H1 (cell line): ENCODE measurements around the gene PSMG2. TPM values are rescaled to one million over a fixed set of nuclear protein-coding genes. Genes with fewer than 3 reads are reported as not detected.

ENCODE experiments used
- CTCF ChIA-PET: fragments of 300-600 bp; sonication (Branson Sonifier 250); formaldehyde crosslinking; loops from one replicate; lab custom pipeline; 2021; ENCODE audit not compliant: partially characterized antibody; lab: Charles Lee
- POLR2A ChIA-PET: fragments of 300-600 bp; sonication (Branson Sonifier 250); formaldehyde crosslinking; loops from one replicate; lab custom pipeline; 2021; ENCODE audit warnings: inconsistent platforms; ENCODE audit not compliant: partially characterized antibody; lab: Charles Lee
- DNase-seq, 2 experiments: peaks; one replicate each; pipeline versions ENCODE4 v3.0.0 to v3.0.0-alpha.2; 2010 to 2022; ENCODE audit warnings: low spot score in 2 of 2, low read depth in 1 of 2, mixed read lengths in 1 of 2
- FAIRE-seq: peaks from 2 replicates; lab custom pipeline; 2011; peaks lifted over from hg19 to GRCh38; lab: Jason Lieb, UNC
- H2AFZ ChIP-seq: 2 replicates; pipeline ENCODE4 v1.8.1; 2012; ENCODE audit warnings: low read length, inconsistent platforms
- H2AK5ac ChIP-seq: 2 replicates; pipeline ENCODE4 v1.6.1; 2013; ENCODE audit warnings: low read depth, low read length
- H2BK120ac ChIP-seq: replicated peaks from 2 replicates; pipeline ENCODE3; 2013; ENCODE audit warnings: low read depth, low read length, inconsistent platforms
- H2BK12ac ChIP-seq: 2 replicates; pipeline ENCODE4 v1.6.1; 2013; ENCODE audit warnings: low read depth, low read length
- H2BK15ac ChIP-seq: 2 replicates; pipeline ENCODE4 v1.6.1; 2013; ENCODE audit warnings: low read length
- H2BK20ac ChIP-seq: 2 replicates; pipeline ENCODE4 v1.6.1; 2013; ENCODE audit warnings: low read length
- H2BK5ac ChIP-seq: 2 replicates; pipeline ENCODE4 v1.6.1; 2013; ENCODE audit warnings: low read depth, low read length
- H3K14ac ChIP-seq: 2 replicates; pipeline ENCODE4 v1.6.1; 2013; ENCODE audit warnings: inconsistent platforms; ENCODE audit not compliant: insufficient read length
- H3K18ac ChIP-seq: 2 replicates; pipeline ENCODE4 v1.6.1; 2013; ENCODE audit warnings: low read length; ENCODE audit errors: extremely low read depth
- H3K23ac ChIP-seq: 2 replicates; pipeline ENCODE4 v1.6.1; 2013; ENCODE audit warnings: inconsistent platforms; ENCODE audit not compliant: insufficient read length
- H3K23me2 ChIP-seq: 2 replicates; pipeline ENCODE4 v1.6.1; 2013; ENCODE audit warnings: low read depth, low read length
- H3K27ac ChIP-seq: 2 replicates; pipeline ENCODE4 v1.6.1; 2011; ENCODE audit warnings: low read depth, low read length, inconsistent platforms
- H3K27me3 ChIP-seq, 4 experiments: replicated peaks in 1 of 4; 1 replicate in 1 of 4; 2 replicates in 3 of 4; pipeline versions ENCODE4 v1.6.1 to v1.8.1; 2011 to 2013; ENCODE audit warnings: low read length in 3 of 4, mild to moderate bottlenecking in 3 of 4, inconsistent platforms in 2 of 4, mixed read lengths in 2 of 4, moderate library complexity in 1 of 4; ENCODE audit not compliant: control insufficient read depth in 3 of 4, insufficient read depth in 3 of 4; ENCODE audit errors: extremely low read depth in 1 of 4
- H3K36me3 ChIP-seq, 4 experiments: 2 replicates each; pipeline versions ENCODE4 v1.6.1 to v1.8.1; 2011 to 2013; ENCODE audit warnings: mild to moderate bottlenecking in 4 of 4, low read length in 3 of 4, moderate library complexity in 2 of 4, control low read depth in 1 of 4, inconsistent platforms in 1 of 4; ENCODE audit not compliant: insufficient read depth in 4 of 4, control insufficient read depth in 2 of 4
- H3K4ac ChIP-seq: replicated peaks from 2 replicates; pipeline ENCODE3; 2013; ENCODE audit warnings: low read length, low read depth, mixed read lengths, inconsistent platforms; ENCODE audit not compliant: insufficient read length
- H3K4me1 ChIP-seq, 4 experiments: replicated peaks in 1 of 4; 1 replicate in 1 of 4; 2 replicates in 3 of 4; pipeline versions ENCODE4 v1.6.1 to v1.8.1; 2011 to 2013; ENCODE audit warnings: low read length in 3 of 4, inconsistent platforms in 2 of 4, mixed read lengths in 1 of 4; ENCODE audit not compliant: insufficient read depth in 4 of 4, control insufficient read depth in 3 of 4
- H3K4me2 ChIP-seq, 2 experiments: 2 replicates each; pipeline versions ENCODE4 v1.6.1 to v1.8.1; 2011 to 2013; ENCODE audit warnings: low read depth in 2 of 2, low read length in 2 of 2, control low read depth in 1 of 2, inconsistent platforms in 1 of 2, mild to moderate bottlenecking in 1 of 2; ENCODE audit not compliant: insufficient read depth in 1 of 2
- H3K4me3 ChIP-seq, 4 experiments: fragments of 200-600, 300-600 bp in 1 of 4; sonication (generic), shearing (Covaris generic), sonication (Bioruptor Twin) in 1 of 4; 2 replicates each; pipeline versions ENCODE4 v1.5.1 to v1.8.1; 2011 to 2016; ENCODE audit warnings: low read length in 4 of 4, low read depth in 3 of 4, control low read depth in 2 of 4, inconsistent platforms in 2 of 4, mild to moderate bottlenecking in 2 of 4, mixed read lengths in 1 of 4, moderate library complexity in 1 of 4; ENCODE audit not compliant: insufficient read depth in 2 of 4; ENCODE audit errors: extremely low read depth in 1 of 4
- H3K56ac ChIP-seq: replicated peaks from 2 replicates; pipeline ENCODE3; 2013; ENCODE audit warnings: low read depth, mild to moderate bottlenecking, mixed read lengths, low read length, inconsistent platforms; ENCODE audit not compliant: insufficient read length
- H3K79me1 ChIP-seq: 2 replicates; pipeline ENCODE4 v1.6.1; 2013; ENCODE audit warnings: low read depth, low read length, control low read depth
- H3K79me2 ChIP-seq, 2 experiments: 2 replicates each; pipeline versions ENCODE4 v1.6.1 to v1.8.1; 2012 to 2013; ENCODE audit warnings: low read length in 2 of 2, mild to moderate bottlenecking in 2 of 2, inconsistent platforms in 1 of 2; ENCODE audit not compliant: insufficient read depth in 2 of 2, control insufficient read depth in 1 of 2
- H3K9ac ChIP-seq, 4 experiments: replicated peaks in 1 of 4; 1 replicate in 1 of 4; 2 replicates in 3 of 4; pipeline versions ENCODE4 v1.6.1 to v1.8.1; 2011 to 2013; ENCODE audit warnings: low read depth in 3 of 4, low read length in 3 of 4, control low read depth in 2 of 4, mild to moderate bottlenecking in 2 of 4, moderate library complexity in 2 of 4, inconsistent platforms in 1 of 4; ENCODE audit errors: extremely low read depth in 1 of 4
- H3K9me3 ChIP-seq, 2 experiments: 2 replicates each; pipeline versions ENCODE4 v1.6.1 to v1.8.1; 2012 to 2013; ENCODE audit warnings: mild to moderate bottlenecking in 2 of 2, moderate library complexity in 2 of 2, control low read depth in 1 of 2, inconsistent platforms in 1 of 2, low read depth in 1 of 2, low read length in 1 of 2, mixed read lengths in 1 of 2; ENCODE audit not compliant: insufficient read depth in 2 of 2
- H4K20me1 ChIP-seq, 2 experiments: replicated peaks in 1 of 2; 2 replicates each; pipeline versions ENCODE3 to v1.8.1; 2011 to 2013; ENCODE audit warnings: inconsistent platforms in 2 of 2, low read length in 2 of 2, mild to moderate bottlenecking in 1 of 2; ENCODE audit not compliant: insufficient read depth in 2 of 2, control insufficient read depth in 1 of 2
- H4K5ac ChIP-seq: 2 replicates; pipeline ENCODE4 v1.6.1; 2013; ENCODE audit warnings: low read length, low read depth, mixed read lengths, inconsistent platforms; ENCODE audit not compliant: insufficient read length
- H4K8ac ChIP-seq: 2 replicates; pipeline ENCODE4 v1.8.0; 2013; ENCODE audit warnings: mild to moderate bottlenecking, moderate library complexity, low read length, inconsistent platforms; ENCODE audit not compliant: insufficient read depth; ENCODE audit errors: extremely low read depth
- H4K91ac ChIP-seq: replicated peaks from 2 replicates; pipeline ENCODE3; 2013; ENCODE audit warnings: low read length, mixed read lengths, inconsistent platforms; ENCODE audit not compliant: insufficient read length
- CBX8 ChIP-seq: fragments of 300-800, 300-1000 bp; sonication (generic); IDR thresholded peaks from 2 replicates; pipeline ENCODE4 v1.7.1; 2016; ENCODE audit warnings: low read depth, low read length, borderline replicate concordance
- CREB1 ChIP-seq: IDR thresholded peaks from 2 replicates; pipeline ENCODE4 v1.6.1; 2012; ENCODE audit warnings: inconsistent platforms
- HDAC6 ChIP-seq: IDR thresholded peaks from one replicate; pipeline ENCODE4 v1.7.1; 2012; ENCODE audit warnings: low read depth, mild to moderate bottlenecking, inconsistent platforms, low read length, moderate library complexity
- JUN ChIP-seq: IDR thresholded peaks from 2 replicates; pipeline ENCODE4 v1.6.1; 2011; ENCODE audit warnings: low read depth, mild to moderate bottlenecking, improper control_type of control experiment, low read length
- MAFK ChIP-seq: IDR thresholded peaks from 2 replicates; pipeline ENCODE4 v1.6.1; 2012; ENCODE audit warnings: low read depth, mild to moderate bottlenecking, improper control_type of control experiment, low read length
- NANOG ChIP-seq: IDR thresholded peaks from 2 replicates; pipeline ENCODE4 v1.6.1; 2011; ENCODE audit warnings: low read length, low read depth, mild to moderate bottlenecking, inconsistent platforms; ENCODE audit not compliant: insufficient read depth, poor library complexity, severe bottlenecking
- SIRT6 ChIP-seq: IDR thresholded peaks from one replicate; pipeline ENCODE4 v1.7.1; 2012; ENCODE audit warnings: low read length, inconsistent platforms
- SP4 ChIP-seq: IDR thresholded peaks from 2 replicates; pipeline ENCODE4 v1.6.1; 2012; ENCODE audit warnings: low read length, inconsistent platforms
- TCF12 ChIP-seq: IDR thresholded peaks from 2 replicates; pipeline ENCODE4 v1.6.1; 2011; ENCODE audit warnings: low read depth, mild to moderate bottlenecking, low read length
- ZNF274 ChIP-seq: IDR thresholded peaks from 2 replicates; pipeline ENCODE4 v1.7.0; 2012; ENCODE audit warnings: low read length, borderline replicate concordance; ENCODE audit errors: extremely low read depth
- WGBS, 2 experiments: shearing (Covaris generic) in 1 of 2; methylation state at CpG; one replicate each; pipeline versions ENCODE4 v1.1.6 to v1.1.7; 2013 to 2015; ENCODE audit warnings: low lambda C conversion rate in 2 of 2, mixed read lengths in 2 of 2, inconsistent platforms in 1 of 2, low coverage in 1 of 2, missing lambda C conversion rate in 1 of 2; ENCODE audit not compliant: insufficient replicate concordance in 2 of 2, insufficient coverage in 1 of 2, insufficient read length in 1 of 2; ENCODE audit errors: extremely low coverage in 1 of 2, missing lambda C conversion rate in 1 of 2; 5-methylcytosine and 5-hydroxymethylcytosine counted together
- polyA plus RNA-seq, 7 experiments: library from polyadenylated mRNA; depleted of rRNA in 3 of 7; stranded (reverse) in 5 of 7; unstranded in 2 of 7; fragments of >200 nt in 5 of 7; fragments of 200-250 nt in 2 of 7; gene quantifications; 1 replicate in 5 of 7; 2 replicates in 1 of 7; 4 replicates in 1 of 7; pipeline versions ENCODE4 v1.2.1 to v1.2.3, GENCODE V29; 2011 to 2013; ENCODE audit warnings: missing spikeins in 2 of 7, mixed read lengths in 2 of 7
- total RNA-seq: library from RNA; stranded (reverse); fragmentation: NEBNext Ultra II Directional; extraction: Animal tissue kit (Norgen Biotek cat#: 25700); gene quantifications from 2 replicates; pipeline ENCODE4 v1.2.1, GENCODE V29; 2021
- TF ChIP-seq, protein P1 (sequence below): IDR thresholded peaks from 2 replicates; pipeline ENCODE4 v1.6.1; 2011; ENCODE audit warnings: low read depth, mild to moderate bottlenecking, low read length; ENCODE audit not compliant: insufficient read depth

Gene PSMG2
- total and polyA plus RNA-seq, 2 of the 8 experiments (the other 6 are each of a cell fraction or from before 2014, with no cell fraction given) = 52.9 to 79.3 TPM

DNA sequence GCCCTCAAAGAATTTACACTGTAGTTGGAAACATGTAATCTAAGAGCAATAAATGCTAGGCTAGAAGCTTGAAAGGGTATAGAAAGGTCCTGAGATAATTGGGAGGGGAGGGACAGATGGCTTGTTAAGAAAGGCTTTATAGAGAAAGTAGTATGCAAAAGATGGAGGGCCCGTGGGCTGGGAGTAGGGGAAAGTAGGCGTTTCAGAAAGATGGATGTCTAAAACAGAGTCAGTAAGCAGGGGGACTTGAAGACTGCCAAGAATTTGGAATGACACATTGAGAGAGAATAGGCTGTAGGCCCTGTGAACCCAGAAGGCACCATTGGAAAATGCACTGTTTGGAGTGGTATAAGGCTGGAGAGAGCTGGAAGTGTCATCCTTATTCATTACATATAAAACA lies 822 bp downstream of the PSMG2 start:
- Histone ChIP-seq H3K14ac (no peak overlapping the region), H2BK120ac (no peak overlapping the region), H2BK15ac (no peak overlapping the region), H3K9me3 (no peaks in the 10 kb centered on the region), H3K23ac (no peak overlapping the region), H4K91ac (no peak overlapping the region), H2BK5ac (no peak overlapping the region), H3K56ac (no peak overlapping the region), H3K4me2 (peak overlapping the region; percentile 67 to 95), H3K27me3 (no peaks in the 10 kb centered on the region), H3K79me1 (peaks cover 4% of the 10 kb centered on the region; the same call in 1 of the 2 replicates), H3K9ac (peak overlapping the region; percentile 13 to 98 (median 77); a peak in 5 of 7 replicates), H3K23me2 (peaks cover 8% of the 10 kb centered on the region; the same call in 1 of the 2 replicates), H3K4me1 (peaks cover 0 to 10% (median 2%) of the 10 kb centered on the region in 4 experiments; a peak in 3 of 7 replicates), H4K20me1 (no peaks in the 10 kb centered on the region), H4K5ac (no peak overlapping the region), H2AK5ac (no peak overlapping the region), H4K8ac (no peak overlapping the region), H3K79me2 (peaks cover 26 to 53% of the 10 kb centered on the region in 2 experiments), H3K18ac (no peak overlapping the region), H2BK12ac (no peak overlapping the region), H3K4me3 (peak overlapping the region; percentile 95 to 97 (median 95)), H3K4ac (no peak overlapping the region), H2AFZ (no peak overlapping the region), H2BK20ac (no peak overlapping the region), H3K36me3 (peaks cover 0 to 30% (median 19%) of the 10 kb centered on the region in 4 experiments; a peak in 6 of 8 replicates), H3K27ac (0 out of 2 replicates have a peak overlapping the region, but pooled peaks have one; percentile 98)
- no peak for FAIRE-seq
- ChIA-PET POLR2A (interaction anchor here (0.6 to 3.9 kb wide), 6 partner anchors 10 to 327 kb away, joined by 3 to 25 read pairs (median 8); partner anchors contain the start of gene AFG3L2), CTCF (no interaction called here)
- no peak for DNase-seq
- TF ChIP-seq ZNF274 = no peak
- TF ChIP-seq TCF12 = no peak
- TF ChIP-seq SIRT6 = no peak
- no peak for TF ChIP-seq MAFK
- TF ChIP-seq NANOG = no peak
- no peak for TF ChIP-seq JUN
- TF ChIP-seq HDAC6 = no peak
- no peak for TF ChIP-seq CREB1
- TF ChIP-seq, protein P1, sequence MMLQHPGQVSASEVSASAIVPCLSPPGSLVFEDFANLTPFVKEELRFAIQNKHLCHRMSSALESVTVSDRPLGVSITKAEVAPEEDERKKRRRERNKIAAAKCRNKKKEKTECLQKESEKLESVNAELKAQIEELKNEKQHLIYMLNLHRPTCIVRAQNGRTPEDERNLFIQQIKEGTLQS = no peak
- TF ChIP-seq CBX8 = no peak
- TF ChIP-seq SP4 = no peak
- TF ChIP-seq, all 59 proteins: peak for 0
- 12% methylated on average over 2 of the region's 2 CpGs; no CpG with 5 or more reads in 1 of the 2 experiments for WGBS, 2 experiments
